ENCODE results near the gene USP17L28. TPM values are rescaled to one million over a fixed set of nuclear protein-coding genes. Genes with fewer than 3 reads are reported as not detected.

USP17L28 gene
- total RNA-seq, 1 experiment from 2014 or later, result not detected

Other genes starting within 250 kb of the USP17L28 start
- not detected in 2 replicates for gene FAM90A26, start 178.5 kb upstream of the USP17L28 start, total RNA-seq (2014; rRNA removed; shearing (Covaris generic))
- gene USP17L10, start 138.2 kb upstream of the USP17L28 start, total RNA-seq (2014; rRNA removed; shearing (Covaris generic)), result not detected in 2 replicates
- gene USP17L11, start 133.5 kb upstream of the USP17L28 start, total RNA-seq (2014; rRNA removed; shearing (Covaris generic)), result not detected in 2 replicates
- not detected in 2 replicates for gene USP17L12, start 128.7 kb upstream of the USP17L28 start, total RNA-seq (2014; rRNA removed; shearing (Covaris generic))
- gene USP17L13, start 124.0 kb upstream of the USP17L28 start, total RNA-seq (2014; rRNA removed; shearing (Covaris generic)), result not detected in 2 replicates
- gene USP17L15, start 114.5 kb upstream of the USP17L28 start, total RNA-seq (2014; rRNA removed; shearing (Covaris generic)), result not detected in 2 replicates
- not detected in 2 replicates for gene USP17L17, start 105.0 kb upstream of the USP17L28 start, total RNA-seq (2014; rRNA removed; shearing (Covaris generic))
- gene USP17L18, start 100.3 kb upstream of the USP17L28 start, total RNA-seq (2014; rRNA removed; shearing (Covaris generic)), result not detected in 2 replicates
- not detected in 2 replicates for gene USP17L19, start 95.5 kb upstream of the USP17L28 start, total RNA-seq (2014; rRNA removed; shearing (Covaris generic))
- not detected in 2 replicates for gene USP17L20, start 90.8 kb upstream of the USP17L28 start, total RNA-seq (2014; rRNA removed; shearing (Covaris generic))
- not detected in 2 replicates for gene USP17L21, start 86.0 kb upstream of the USP17L28 start, total RNA-seq (2014; rRNA removed; shearing (Covaris generic))
- not detected in 2 replicates for gene USP17L22, start 81.3 kb upstream of the USP17L28 start, total RNA-seq (2014; rRNA removed; shearing (Covaris generic))
- gene USP17L24, start 23.7 kb upstream of the USP17L28 start, total RNA-seq (2014; rRNA removed; shearing (Covaris generic)), result not detected in 2 replicates
- not detected in 2 replicates for gene USP17L25, start 19.0 kb upstream of the USP17L28 start, total RNA-seq (2014; rRNA removed; shearing (Covaris generic))
- not detected in 2 replicates for gene USP17L26, start 14.2 kb upstream of the USP17L28 start, total RNA-seq (2014; rRNA removed; shearing (Covaris generic))
- gene USP17L5, start 9.5 kb upstream of the USP17L28 start, total RNA-seq (2014; rRNA removed; shearing (Covaris generic)), result not detected in 2 replicates
- not detected in 2 replicates for gene USP17L27, start 4.7 kb upstream of the USP17L28 start, total RNA-seq (2014; rRNA removed; shearing (Covaris generic))
- not detected in 2 replicates for gene USP17L29, start 4.7 kb downstream of the USP17L28 start, total RNA-seq (2014; rRNA removed; shearing (Covaris generic))
- not detected in 2 replicates for gene USP17L30, start 14.2 kb downstream of the USP17L28 start, total RNA-seq (2014; rRNA removed; shearing (Covaris generic))
- not detected in 2 replicates for gene DEFB131A, start 95.5 kb downstream of the USP17L28 start, total RNA-seq (2014; rRNA removed; shearing (Covaris generic))

Data from SJSA1 (cell line).